Fibroblast of gingiva (primary cell): ENCODE results near the gene PRDM5.

Experiments
- DNase-seq: peaks from one replicate; pipeline ENCODE4 v3.0.0-alpha.2; 2011; ENCODE audit warnings: low read depth

The PRDM5 gene

DNA sequence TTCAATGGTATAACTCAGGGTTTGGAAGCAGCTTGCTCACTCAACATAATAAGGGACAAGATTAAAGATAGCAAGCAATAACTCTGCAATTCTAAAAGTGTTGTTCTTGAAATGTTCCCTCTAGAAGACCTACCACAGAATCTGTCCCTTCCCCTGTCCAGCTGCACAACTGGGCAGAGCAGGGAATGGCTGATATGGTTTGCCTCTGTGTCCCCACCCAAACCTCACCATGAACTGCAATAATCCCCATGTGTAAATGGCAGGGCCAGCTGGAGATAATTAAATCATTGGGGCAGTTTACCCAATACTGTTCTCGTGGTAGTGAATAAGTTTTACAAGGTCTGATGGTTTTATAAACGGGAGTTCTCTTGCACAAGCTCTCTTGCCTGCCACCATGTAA, 19.1 kb downstream of the PRDM5 start:
- no peak for DNase-seq

DNA sequence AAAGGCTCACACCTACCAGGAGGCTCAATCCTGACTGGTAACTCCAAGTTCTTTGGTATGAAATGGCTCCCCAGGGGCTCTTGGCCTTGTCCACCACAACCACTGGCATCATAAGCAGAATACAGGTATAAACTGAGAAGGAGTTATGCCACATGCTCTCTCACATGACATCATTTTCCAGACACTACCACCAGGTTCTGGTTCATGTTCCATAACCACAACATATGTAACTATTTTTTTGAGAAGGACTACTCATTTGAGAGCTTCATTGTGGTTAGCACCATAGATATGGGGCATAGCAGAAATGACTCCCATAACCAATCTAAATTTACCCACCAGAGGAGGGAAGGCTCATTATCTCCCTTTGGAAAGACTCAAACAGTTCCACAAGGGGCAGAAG, 19.6 kb downstream of the PRDM5 start:
- no peak for DNase-seq

DNA sequence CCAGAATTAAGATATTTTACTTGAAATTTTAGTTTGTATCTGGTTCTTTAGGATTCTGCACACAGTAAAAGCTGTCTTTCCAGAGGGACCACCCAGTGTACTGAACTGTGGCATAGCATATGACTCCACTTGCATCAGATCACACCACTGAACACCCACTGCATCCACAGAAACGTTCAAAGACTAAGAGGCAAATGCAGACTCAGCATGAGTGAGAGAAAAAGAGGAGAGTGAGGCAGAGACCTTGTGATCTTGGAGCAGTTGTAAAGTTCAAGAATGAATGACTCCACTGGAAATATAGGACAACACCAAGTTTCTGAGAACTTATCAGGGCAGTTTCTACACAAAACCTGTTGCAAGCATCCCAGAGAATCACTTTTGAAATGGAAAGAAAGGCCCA, 20.8 kb downstream of the PRDM5 start:
- DNase-seq = no peak

DNA sequence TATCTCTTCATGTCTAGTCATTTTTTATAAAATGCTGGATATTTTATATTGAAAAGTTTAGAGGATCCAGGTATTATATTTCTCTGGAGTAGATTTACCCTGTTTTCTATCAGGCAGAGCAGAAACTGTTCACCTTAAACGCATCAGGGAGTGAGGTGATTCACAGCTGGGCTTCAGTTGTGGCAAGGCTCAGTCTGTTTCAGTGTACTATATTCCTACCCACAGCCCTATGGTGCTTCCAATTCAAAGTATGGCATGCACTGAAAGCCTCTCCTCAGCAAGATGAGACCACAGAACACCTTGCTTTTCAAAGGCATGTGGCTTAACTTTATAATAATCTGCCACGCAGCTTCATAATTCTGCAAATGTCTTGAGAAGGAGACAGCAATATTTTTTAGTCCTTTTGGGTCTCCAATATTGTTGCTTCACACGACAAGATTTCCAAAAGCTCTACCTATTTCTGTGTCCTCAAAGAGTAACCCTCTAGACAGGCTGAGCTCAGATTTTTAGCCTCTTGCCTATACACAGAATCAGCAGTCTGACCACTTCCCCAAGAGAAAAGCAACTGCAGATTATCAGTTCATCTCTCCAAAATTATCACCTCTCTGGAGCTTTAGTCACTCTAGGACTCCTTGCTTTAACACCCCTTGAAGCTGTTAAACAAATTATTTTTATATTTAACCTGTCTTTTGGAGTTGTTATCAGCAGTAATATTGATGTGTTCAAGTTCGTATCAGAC, 24.4 kb downstream of the PRDM5 start:
- no peak for DNase-seq

DNA sequence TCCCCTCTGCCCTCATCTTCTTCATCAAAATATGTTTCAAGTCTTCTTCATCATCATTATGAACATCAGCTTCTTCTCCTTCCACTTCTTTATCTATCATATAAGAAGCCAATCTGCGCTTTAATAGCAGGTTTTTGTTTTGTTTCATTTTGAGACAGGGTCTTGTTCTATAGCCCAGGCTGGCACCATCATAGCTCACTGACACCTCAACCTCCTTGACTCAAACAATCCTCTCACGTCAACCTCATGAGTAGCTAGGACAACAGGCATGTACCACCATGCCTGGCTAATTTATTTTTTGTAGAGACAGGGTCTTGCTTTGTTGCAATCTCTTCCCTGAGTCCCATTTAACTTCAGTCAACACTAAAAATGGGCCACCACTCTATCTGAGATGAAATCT, 27.0 kb downstream of the PRDM5 start:
- no peak for DNase-seq

DNA sequence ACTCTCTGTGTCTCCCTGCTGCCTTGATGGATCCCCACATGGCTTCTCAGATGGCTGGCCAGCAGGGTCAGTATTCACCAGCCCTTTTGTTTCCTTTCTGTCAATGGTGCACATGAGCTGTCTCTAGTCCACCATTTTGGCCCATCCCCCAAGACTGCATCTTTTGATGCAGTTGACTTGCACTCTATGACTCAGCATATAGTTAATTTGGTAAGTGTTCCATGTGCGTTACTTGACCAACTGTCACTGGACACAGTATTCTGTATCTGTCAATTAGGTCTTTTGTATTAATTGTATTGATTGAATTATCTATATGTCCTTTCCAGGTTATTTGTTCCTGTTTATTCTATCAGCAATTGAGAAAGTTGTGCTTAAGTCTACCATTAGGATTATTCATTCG, 29.2 kb downstream of the PRDM5 start:
- DNase-seq = no peak

DNA sequence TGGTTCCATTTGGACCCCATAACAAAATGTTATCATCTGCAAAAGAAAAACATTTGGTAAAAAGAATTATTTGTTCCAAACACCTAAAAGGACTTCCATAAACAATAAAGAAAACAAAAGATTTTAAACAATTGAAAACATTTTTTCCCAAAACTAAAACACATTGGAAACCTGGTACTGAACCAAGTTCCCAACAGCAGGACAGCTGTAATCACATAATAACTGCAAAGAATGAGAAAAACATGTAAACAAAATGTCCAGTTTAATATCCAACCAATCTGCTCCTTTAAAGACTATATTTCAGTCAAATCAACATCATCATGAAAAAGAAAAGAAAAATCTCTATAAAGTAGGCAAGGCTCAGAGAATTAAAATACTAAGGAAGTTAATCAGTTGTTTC, 36.3 kb downstream of the PRDM5 start:
- DNase-seq = peak; percentile 15

DNA sequence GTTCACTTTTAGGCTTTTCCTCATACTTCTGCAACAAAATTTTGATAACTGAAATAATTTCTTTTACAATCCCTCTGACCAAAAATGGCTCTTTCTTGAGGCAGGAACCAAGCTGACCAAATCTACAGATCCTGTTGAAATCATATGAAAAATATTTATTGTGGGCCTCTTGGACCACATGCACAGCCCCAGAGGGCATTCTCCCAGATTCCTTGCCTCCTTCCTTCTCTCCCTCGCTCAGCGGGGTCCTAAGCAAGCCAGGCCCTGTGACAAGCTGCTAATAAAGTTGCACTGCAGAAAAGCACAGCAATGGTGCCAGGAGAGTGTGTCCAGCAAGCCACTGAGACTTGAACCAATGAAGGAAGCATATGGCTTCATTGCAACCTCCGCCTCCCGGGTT, 40.7 kb downstream of the PRDM5 start:
- DNase-seq = no peak

DNA sequence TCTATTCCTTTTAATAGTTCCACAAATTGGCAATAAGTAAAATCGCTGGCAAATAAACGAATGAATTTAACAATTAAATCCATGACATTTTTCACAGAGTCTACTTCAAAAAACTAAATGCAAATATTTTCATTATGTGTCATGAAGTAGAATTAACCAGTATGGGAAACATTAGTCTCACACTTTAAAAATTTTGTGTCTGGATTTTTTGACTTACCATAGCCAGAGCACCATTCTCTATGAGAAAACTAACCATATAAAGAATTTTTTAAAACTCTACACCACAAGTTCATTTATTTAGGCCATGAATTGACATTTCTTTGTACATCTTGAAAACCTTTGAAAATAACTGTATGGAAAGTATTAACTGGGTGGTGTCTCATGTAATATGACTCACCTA, 41.2 kb downstream of the PRDM5 start:
- no peak for DNase-seq

DNA sequence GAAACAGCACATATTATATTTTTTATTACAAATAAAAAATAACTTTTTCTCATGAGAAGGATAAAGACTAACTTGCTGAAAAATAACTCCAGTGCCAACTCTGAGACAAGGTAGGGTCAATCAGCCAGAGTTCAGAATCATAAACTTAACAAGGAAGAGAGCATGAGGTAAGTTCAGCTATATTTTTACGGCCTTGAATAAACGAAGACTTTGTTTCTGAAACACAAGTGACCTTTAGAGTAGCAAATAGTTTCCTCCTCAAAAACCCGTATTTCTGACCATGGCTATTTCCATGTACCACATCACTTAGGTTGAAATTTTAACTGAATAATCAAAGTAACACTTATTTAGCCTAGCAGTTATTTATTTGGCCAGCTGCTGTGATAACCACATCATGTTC, 45.5 kb downstream of the PRDM5 start:
- no peak for DNase-seq

DNA sequence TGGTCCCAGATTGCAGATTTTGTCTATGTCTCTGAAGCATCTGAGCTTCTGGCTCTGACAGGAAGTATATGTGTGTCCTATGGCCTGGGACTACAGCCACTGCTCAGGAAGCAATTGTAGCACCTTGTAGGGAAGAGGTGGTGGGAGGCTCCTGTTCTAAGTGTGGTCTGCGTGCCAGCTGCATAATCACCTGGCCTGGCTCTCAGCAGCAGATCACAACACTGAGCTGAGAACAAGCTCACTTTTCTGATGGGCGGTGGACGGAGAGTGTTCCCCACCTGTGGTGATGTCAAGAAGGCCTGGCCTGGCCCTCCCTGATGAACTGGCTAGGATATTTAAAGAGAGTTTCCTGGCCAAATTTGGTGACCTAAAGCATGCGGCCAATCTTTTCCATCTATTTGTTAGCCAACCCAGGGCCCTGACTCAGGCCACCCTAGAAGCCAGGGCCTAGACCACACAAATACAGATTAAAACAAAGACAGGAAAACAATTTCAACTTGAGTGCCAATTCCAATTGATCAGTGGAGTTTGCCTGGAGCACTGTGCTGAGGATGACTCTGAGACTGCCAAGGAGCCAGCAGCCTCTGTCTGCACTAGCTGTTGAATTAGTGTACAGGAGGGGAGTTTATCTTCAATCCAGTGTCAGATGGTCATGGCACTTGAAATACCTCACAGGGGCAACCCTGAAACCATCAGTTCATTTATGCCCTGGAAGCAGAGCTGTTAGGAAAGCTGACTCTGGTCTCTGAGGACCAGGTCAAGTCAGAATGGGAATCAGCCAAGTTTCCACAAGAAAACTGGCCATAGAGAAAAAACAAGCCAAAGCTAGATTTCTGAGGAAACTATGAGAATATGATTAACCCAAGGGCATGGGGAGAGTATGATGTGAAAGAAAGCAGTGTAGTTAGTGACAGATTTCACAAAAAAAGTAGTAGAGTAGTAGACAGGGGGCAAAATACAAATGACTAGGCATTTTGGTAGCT, 47.4 kb downstream of the PRDM5 start:
- peak; percentile 56 for DNase-seq

DNA sequence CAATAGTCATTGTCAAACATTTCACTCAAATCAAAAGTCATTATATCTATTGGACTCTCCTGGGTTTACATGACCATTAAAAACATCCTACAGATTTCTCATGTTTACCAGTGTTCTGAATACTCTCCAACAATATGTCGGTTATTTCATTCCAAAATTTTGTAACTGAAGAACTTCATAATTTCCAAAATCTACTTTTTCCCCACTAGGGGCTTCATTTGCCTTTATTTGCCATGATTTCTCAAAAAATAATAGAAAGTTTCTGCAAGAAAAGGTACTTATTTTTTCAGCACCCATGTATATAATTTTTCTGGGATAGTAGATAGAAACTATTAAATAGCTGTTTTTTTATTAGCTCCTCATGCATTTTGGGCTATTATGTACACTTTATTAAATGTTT, 49.0 kb downstream of the PRDM5 start:
- no peak for DNase-seq

DNA sequence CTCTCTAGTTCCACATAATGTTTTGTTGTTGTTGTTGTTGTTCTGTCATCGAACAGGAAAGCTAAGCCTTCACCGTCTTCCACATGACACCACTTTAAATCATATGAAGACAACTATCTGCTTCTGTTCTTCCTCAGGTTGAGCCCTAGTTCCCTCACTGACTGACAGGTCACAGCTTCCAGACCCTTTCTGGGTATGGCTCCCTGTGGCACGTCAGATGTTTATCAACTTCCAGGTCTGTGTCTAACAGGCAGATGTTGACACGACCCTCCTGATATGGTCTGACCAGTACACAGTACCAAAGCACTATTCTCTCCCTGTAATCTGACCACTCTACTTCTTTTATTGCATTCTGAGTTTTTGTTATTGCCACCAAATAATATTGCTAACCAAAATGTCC, 51.4 kb downstream of the PRDM5 start:
- no peak for DNase-seq

DNA sequence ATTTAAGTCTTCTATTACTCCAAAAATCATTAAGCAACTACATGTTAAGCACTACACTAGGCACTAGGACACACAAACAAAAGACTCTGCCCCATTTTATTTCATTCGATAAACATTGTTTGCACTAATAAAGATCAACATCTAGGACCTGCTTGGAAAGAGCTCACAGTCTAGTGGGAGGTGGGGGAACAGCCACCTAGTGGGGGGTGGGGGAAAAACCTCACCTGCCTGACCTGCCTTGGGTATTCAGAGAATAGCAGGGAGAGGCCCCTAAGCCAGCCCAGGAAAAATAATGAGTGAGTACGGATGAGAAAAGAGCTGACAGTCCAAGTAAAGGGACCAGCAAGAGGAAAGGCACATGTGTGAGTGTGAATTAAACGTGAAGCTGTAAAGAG, 52.2 kb downstream of the PRDM5 start:
- no peak for DNase-seq

DNA sequence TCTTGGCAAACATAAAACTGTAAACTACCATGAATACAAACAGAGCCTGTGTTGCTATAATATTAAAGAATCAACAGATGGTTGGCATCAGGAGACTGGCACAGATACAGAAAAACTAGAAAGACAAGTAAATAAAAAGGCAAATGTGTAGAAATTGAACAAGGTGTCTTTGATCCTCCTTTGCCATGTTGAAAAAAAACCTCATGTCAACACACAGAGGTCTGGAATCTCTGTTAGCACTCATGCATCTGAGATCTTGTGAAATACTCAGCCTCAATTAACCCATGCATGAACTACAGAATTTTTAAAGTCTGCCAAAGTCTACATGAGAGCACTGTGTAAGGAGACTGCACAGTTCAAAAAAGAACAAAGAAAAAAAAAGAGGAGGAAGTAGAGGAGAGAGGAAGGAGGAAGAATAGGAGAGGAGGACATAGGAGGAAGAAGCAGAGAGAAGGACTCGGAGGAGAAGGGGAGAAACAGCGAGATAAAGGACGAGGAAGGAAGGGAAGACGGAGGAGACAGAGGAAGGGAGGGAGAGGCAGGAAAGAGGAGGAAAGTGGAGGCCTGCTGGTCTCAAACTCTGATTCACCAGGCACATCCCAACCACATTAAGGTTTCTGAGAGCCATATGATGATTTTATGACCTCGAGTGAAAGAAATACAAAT, 52.8 kb downstream of the PRDM5 start:
- DNase-seq = peak; percentile 66

DNA sequence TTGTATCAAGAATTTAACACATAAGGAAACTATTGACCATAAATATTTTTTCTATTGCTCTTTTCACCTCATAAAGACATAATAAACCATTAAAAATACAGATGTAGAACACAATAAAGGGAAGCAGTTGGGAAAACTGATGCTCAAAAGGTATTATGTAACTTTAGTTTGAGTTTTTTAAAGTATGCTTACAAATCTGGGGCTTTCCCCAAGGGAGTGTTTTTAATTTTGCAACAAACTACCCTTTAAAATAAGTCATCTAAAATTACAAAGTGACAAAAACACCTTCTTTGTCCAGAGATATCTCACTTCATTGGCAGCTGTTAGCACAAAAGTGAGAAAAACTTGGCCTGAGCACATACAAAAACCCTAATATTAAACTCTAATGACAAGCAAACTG, 55.0 kb downstream of the PRDM5 start:
- no peak for DNase-seq

DNA sequence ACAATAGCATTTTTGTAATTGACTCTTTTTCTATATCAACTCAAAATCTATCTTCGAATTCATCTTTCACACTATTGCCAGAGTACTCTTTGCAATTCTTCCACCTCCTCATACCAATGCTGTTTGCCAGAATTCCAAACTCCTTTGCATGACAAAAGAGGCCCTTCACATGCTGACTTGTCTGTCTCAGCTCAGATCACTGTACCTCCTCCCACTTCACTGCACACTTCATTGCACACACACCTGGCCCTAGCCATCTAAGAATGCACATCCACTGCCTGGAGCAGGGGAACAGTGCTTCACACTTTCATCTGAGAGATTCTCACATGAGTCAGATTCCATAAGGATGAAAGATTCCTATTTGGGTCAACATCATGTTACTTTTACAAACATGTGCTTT, 56.5 kb downstream of the PRDM5 start:
- no peak for DNase-seq

DNA sequence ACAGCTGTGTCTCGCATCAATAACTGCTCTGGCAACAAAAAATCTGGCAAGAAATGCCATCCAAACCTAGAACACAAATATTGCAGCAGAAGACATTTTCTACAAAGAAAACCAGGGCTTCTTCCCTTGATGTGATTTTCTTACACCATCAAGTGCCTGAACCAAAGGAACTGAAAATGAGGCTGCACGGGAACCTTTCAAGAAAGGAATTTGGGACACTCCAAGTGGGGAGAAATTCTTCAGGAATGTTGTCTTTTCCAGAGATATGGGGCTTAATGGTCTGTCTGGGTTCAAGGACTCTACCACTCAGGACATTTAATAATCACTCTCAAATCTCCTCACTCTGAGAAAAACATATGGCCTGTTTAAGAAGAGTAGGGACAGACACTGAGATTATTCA, 57.6 kb downstream of the PRDM5 start:
- no peak for DNase-seq

DNA sequence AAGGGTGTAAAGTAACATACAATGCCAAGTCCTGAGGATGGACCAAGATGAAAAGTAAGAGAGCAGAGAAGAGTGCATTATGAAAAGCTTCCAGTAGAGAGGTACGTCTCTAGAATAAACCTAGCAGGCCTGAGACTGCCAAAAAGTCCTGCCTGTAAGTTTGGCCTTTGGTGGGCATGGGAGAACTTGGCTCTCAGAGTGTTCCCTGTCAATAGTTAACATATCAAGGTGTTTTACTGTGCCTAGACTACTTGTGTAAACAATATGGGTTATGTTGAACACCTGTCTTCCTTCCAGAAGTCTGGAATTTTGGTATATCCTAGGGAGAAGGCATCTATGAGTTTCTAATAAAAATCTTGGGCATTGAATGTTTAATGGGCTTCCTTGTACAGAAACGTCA, 60.1 kb downstream of the PRDM5 start:
- DNase-seq = no peak

DNA sequence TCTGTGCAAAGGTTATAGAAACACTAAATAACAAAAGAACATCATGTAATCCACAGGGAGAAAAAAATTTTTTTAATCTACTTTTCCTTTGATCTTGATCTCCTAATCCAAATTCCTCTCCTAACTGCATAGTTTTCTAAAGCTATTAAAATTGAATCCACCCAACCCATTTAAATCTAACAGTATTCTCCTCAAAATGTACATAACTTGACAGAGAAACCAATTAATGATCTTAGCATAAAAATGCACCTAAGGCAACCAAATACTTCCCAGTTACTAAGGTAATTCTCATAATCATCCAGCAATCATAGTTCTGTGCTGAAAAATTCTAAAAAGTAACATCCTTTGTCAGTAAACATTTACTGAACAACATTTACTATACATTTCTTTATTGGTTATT, 60.7 kb downstream of the PRDM5 start:
- no peak for DNase-seq

DNA sequence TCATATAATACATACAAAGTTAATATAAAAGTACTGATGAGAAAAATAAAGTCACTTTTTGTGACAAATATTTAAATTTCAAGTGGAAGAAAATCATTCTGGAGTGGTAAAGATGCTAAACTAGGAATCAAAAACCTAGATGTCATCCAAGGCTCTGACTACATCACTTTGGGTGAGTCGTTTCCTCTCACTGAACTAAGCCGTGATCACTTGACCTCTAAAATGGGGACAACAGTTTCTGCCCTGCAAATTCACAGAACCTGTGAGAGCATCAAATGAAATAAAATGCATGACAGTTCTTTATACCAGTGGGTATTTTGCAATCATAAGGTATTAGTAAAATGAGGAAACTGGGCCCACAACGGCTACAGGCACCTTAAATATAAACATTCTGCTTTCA, 63.8 kb downstream of the PRDM5 start:
- DNase-seq = no peak

DNA sequence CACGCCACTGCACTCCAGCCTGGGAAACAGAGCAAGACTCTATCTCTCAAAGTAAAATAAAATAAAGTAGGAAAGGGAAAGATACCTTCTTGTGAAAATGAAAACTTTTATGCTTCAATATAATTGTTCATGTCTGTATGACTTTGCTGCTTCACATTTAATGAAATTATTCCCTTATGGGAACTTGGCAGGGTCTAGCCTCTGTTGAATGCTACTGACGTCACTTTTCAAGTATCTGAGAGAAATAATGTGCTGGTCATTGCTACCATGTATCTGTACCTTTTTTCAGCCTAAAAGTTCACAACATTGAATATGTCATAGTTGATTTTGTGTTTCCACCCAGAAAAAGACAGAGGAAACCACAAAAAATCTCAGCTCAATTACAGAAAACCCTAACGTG, 65.2 kb downstream of the PRDM5 start:
- DNase-seq = peak; percentile 64

DNA sequence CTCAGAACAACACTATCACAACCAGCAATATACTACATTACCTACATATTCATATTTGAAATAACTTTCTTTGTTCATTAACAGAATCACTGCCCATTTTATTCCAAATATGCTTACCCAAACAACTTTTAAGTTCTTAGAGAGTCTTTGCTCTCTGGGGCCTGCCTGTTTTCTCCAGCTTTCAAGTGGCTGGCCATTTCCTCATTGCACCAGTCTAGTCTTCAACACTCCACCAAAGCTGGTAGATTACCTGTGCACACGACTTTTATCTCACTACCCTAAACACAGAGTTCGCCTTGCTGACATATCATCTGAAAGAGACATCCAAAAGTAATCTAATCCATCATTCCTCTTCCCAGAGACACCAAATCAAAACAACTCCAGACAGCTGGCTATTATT, 66.2 kb downstream of the PRDM5 start:
- no peak for DNase-seq
